SK-N-SH (cell line): Measurements from ENCODE around the gene MCC. TPM values are rescaled to one million over a fixed set of nuclear protein-coding genes. Genes with fewer than 3 reads are reported as not detected.

ENCODE experiments used
- CTCF ChIA-PET: fragments of 300-600, 350-600 bp; formaldehyde crosslinking; extraction: SDS; loops from one replicate; lab custom pipeline; 2021; lab: Yijun Ruan, JAX
- POLR2A ChIA-PET: fragments of 350-600 bp; sonication (Branson Sonifier 250); formaldehyde crosslinking; extraction: SDS; loops from one replicate; lab custom pipeline; 2020; ENCODE audit warnings: antibody characterized with exemption, inconsistent platforms; lab: Yijun Ruan, JAX
- DNase-seq: peaks from one replicate; pipeline ENCODE4 v3.0.0; 2012
- H2AFZ ChIP-seq: fragments of 200-600 bp; sonication (generic); 2 replicates; pipeline ENCODE4 v1.8.1; 2016; ENCODE audit warnings: antibody characterized with exemption, mild to moderate bottlenecking, low read depth
- H3F3A ChIP-seq: fragments of 200-600 bp; sonication (generic); replicated peaks from 2 replicates; pipeline ENCODE3; 2016; ENCODE audit warnings: antibody characterized with exemption, mild to moderate bottlenecking; ENCODE audit not compliant: insufficient read depth
- H3K27ac ChIP-seq, 2 experiments: fragments of 200-500 bp in 1 of 2; fragments of 200-600 bp in 1 of 2; sonication (Bioruptor generic) in 1 of 2; sonication (generic), shearing (Covaris generic) in 1 of 2; 2 replicates each; pipeline versions ENCODE4 v1.5.1 to v1.6.1; 2014 to 2016; ENCODE audit warnings: low read depth in 2 of 2, inconsistent platforms in 1 of 2, low read length in 1 of 2, mild to moderate bottlenecking in 1 of 2, mixed read lengths in 1 of 2
- H3K27me3 ChIP-seq: fragments of 200-600 bp; sonication (generic), shearing (Covaris generic); 2 replicates; pipeline ENCODE4 v1.6.1; 2016; ENCODE audit warnings: mixed run types; ENCODE audit not compliant: insufficient read depth
- H3K36me3 ChIP-seq, 2 experiments: fragments of 200-500 bp in 1 of 2; fragments of 200-600 bp in 1 of 2; sonication (Bioruptor generic) in 1 of 2; sonication (generic) in 1 of 2; replicated peaks in 1 of 2; 2 replicates each; pipeline versions ENCODE3 to v1.5.1; 2014 to 2016; ENCODE audit warnings: low read length in 1 of 2, mild to moderate bottlenecking in 1 of 2; ENCODE audit not compliant: insufficient read depth in 2 of 2, control insufficient read depth in 1 of 2
- H3K4me1 ChIP-seq, 2 experiments: fragments of 200-500 bp in 1 of 2; fragments of 200-600 bp in 1 of 2; sonication (Bioruptor generic) in 1 of 2; sonication (generic), shearing (Covaris generic) in 1 of 2; 2 replicates each; pipeline versions ENCODE4 v1.5.1 to v1.6.1; 2014 to 2016; ENCODE audit warnings: low read depth in 1 of 2, low read length in 1 of 2, mixed run types in 1 of 2; ENCODE audit not compliant: insufficient read depth in 2 of 2, control insufficient read depth in 1 of 2
- H3K4me2 ChIP-seq: fragments of 200-600 bp; sonication (generic), shearing (Covaris generic); 2 replicates; pipeline ENCODE4 v1.6.1; 2017; ENCODE audit warnings: mixed run types
- H3K4me3 ChIP-seq, 2 experiments: fragments of 200-500 bp in 1 of 2; fragments of 200-600 bp in 1 of 2; sonication (Bioruptor generic) in 1 of 2; sonication (generic), shearing (Covaris generic) in 1 of 2; 2 replicates each; pipeline versions ENCODE4 v1.5.1 to v1.8.1; 2014 to 2016; ENCODE audit warnings: low read depth in 2 of 2, inconsistent platforms in 1 of 2, low read length in 1 of 2, mild to moderate bottlenecking in 1 of 2, mixed read lengths in 1 of 2, moderate library complexity in 1 of 2
- H3K79me2 ChIP-seq: fragments of 200-600 bp; sonication (generic); 2 replicates; pipeline ENCODE4 v1.8.1; 2017; ENCODE audit warnings: mild to moderate bottlenecking; ENCODE audit not compliant: insufficient read depth
- H3K9ac ChIP-seq: fragments of 200-600 bp; sonication (generic); 2 replicates; pipeline ENCODE4 v1.6.1; 2017; ENCODE audit warnings: mixed run types
- H3K9me2 ChIP-seq: fragments of 200-600 bp; sonication (generic); 2 replicates; pipeline ENCODE4 v1.6.1; 2017; ENCODE audit warnings: mixed run types
- H3K9me3 ChIP-seq: fragments of 200-600 bp; sonication (generic); 2 replicates; pipeline ENCODE4 v1.6.1; 2017; ENCODE audit warnings: mixed run types, mild to moderate bottlenecking, moderate library complexity
- H4K20me1 ChIP-seq: fragments of 200-600 bp; sonication (generic); 2 replicates; pipeline ENCODE4 v1.6.1; 2017; ENCODE audit warnings: mild to moderate bottlenecking, mixed run types; ENCODE audit not compliant: insufficient read depth
- CHD2 ChIP-seq: fragments of 150-350 bp; IDR thresholded peaks from 2 replicates; pipeline ENCODE4 v1.6.1; 2018; ENCODE audit warnings: low read length; ENCODE audit not compliant: partially characterized antibody
- EP300 ChIP-seq, 2 experiments: IDR thresholded peaks; 2 replicates each; pipeline versions ENCODE4 v1.4.0 to v1.6.1; 2012; ENCODE audit warnings: borderline replicate concordance in 1 of 2, low read depth in 1 of 2, low read length in 1 of 2
- EZH2phosphoT487 ChIP-seq: fragments of 200-600 bp; sonication (generic); IDR thresholded peaks from 2 replicates; pipeline ENCODE4 v1.6.1; 2017; ENCODE audit warnings: low read depth, mixed run types, mild to moderate bottlenecking, antibody characterized with exemption, moderate library complexity, borderline replicate concordance
- FOSL2 ChIP-seq: IDR thresholded peaks from 2 replicates; pipeline ENCODE4 v1.4.0; 2012; ENCODE audit warnings: low read depth, mild to moderate bottlenecking, moderate library complexity, borderline replicate concordance
- GABPA ChIP-seq: IDR thresholded peaks from 2 replicates; pipeline ENCODE4 v1.4.0; 2012; ENCODE audit warnings: low read depth, mild to moderate bottlenecking
- MEF2A ChIP-seq: IDR thresholded peaks from 2 replicates; pipeline ENCODE4 v1.4.0; 2012; ENCODE audit warnings: low read depth, borderline replicate concordance
- NRF1 ChIP-seq: IDR thresholded peaks from 2 replicates; pipeline ENCODE4 v1.6.1; 2012; ENCODE audit warnings: low read depth, mild to moderate bottlenecking, low read length
- POLR2AphosphoS5 ChIP-seq: IDR thresholded peaks from 2 replicates; pipeline ENCODE4 v1.6.1; 2012; ENCODE audit warnings: low read depth, low read length
- RAD21 ChIP-seq: IDR thresholded peaks from 2 replicates; pipeline ENCODE4 v1.6.1; 2012; ENCODE audit warnings: mild to moderate bottlenecking, low read length
- RCOR1 ChIP-seq: fragments of 150-350 bp; IDR thresholded peaks from 2 replicates; pipeline ENCODE4 v1.6.1; 2017; ENCODE audit warnings: antibody characterized with exemption, low read length
- RFX5 ChIP-seq: IDR thresholded peaks from 2 replicates; pipeline ENCODE4 v1.6.1; 2012; ENCODE audit warnings: mild to moderate bottlenecking, improper control_type of control experiment, low read length
- RXRA ChIP-seq: IDR thresholded peaks from 2 replicates; pipeline ENCODE4 v1.4.0; 2012; ENCODE audit warnings: low read depth, mild to moderate bottlenecking, borderline replicate concordance
- SIN3A ChIP-seq: IDR thresholded peaks from 2 replicates; pipeline ENCODE4 v1.6.1; 2012; ENCODE audit warnings: low read depth, mild to moderate bottlenecking, low read length, moderate library complexity, borderline replicate concordance
- TAF1 ChIP-seq: IDR thresholded peaks from 2 replicates; pipeline ENCODE4 v1.6.1; 2012; ENCODE audit warnings: low read depth, mild to moderate bottlenecking, low read length, moderate library complexity, borderline replicate concordance
- TCF12 ChIP-seq: IDR thresholded peaks from 2 replicates; pipeline ENCODE4 v1.4.0; 2012
- YY1 ChIP-seq: IDR thresholded peaks from 2 replicates; pipeline ENCODE4 v1.4.0; 2012; ENCODE audit warnings: low read depth, mild to moderate bottlenecking
- ZBTB33 ChIP-seq: IDR thresholded peaks from 2 replicates; pipeline ENCODE4 v1.4.0; 2012; ENCODE audit warnings: low read depth, borderline replicate concordance
- WGBS: methylation state at CpG from one replicate; pipeline ENCODE4 v1.1.6; 2017; ENCODE audit warnings: low lambda C conversion rate; 5-methylcytosine and 5-hydroxymethylcytosine counted together
- polyA plus RNA-seq, 3 experiments: library from polyadenylated mRNA; depleted of rRNA; stranded (reverse); fragments of >200 nt; gene quantifications; 2 replicates each; pipeline ENCODE4 v1.2.3, GENCODE V29; 2012
- TF ChIP-seq, protein P1 (sequence below): IDR thresholded peaks from 2 replicates; pipeline ENCODE4 v1.6.1; 2012; ENCODE audit warnings: mild to moderate bottlenecking, low read depth, low read length, moderate library complexity

MCC gene
- polyA plus RNA-seq, 1 of the 3 experiments (the other 2 are of a cell fraction): 3.6 TPM

DNA sequence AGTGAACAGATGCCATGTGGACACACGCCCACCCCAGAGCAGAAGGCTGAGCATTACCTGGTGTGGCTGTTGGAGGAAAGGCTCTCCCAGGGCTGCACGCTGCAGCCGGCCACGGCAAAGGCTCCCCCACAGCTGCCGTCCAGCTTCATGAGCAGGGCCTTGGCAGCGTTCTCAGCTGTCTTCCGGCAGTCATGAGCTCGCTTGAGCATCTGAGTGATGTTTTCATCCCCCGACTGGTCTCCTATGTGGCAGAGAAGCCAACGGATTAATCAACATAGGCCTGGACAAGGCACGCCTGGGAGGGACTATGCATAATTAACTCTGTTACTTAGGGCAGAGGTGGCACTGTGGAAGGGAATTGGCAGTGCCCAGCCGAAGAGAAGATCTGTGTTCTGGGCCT lies 424.3 kb downstream of the MCC start:
- Histone ChIP-seq H3K9me2 (no peaks in the 10 kb centered on the region), H4K20me1 (no peaks in the 10 kb centered on the region), H3K79me2 (no peaks in the 10 kb centered on the region), H3K36me3 (no peaks in the 10 kb centered on the region), H3K4me2 (no peak overlapping the region), H3K9me3 (no peaks in the 10 kb centered on the region), H3K4me1 (peaks cover 16 to 49% of the 10 kb centered on the region in 2 experiments), H2AFZ (no peak overlapping the region), H3K4me3 (no peak overlapping the region), H3F3A (no peaks in the 10 kb centered on the region), H3K9ac (no peak overlapping the region), H3K27ac (no peak overlapping the region; a peak in 1 of 4 replicates), H3K27me3 (no peaks in the 10 kb centered on the region)
- WGBS: 69% methylated on average over 12 of the region's 12 CpGs
- ChIA-PET POLR2A (no interaction called here), CTCF (interaction anchor here (1.5 kb wide), 1 partner anchor 20 kb away, joined by 4 read pairs; no protein-coding TSS in a partner anchor)
- no peak for DNase-seq
- no peak for TF ChIP-seq NRF1
- no peak for TF ChIP-seq ZBTB33
- no peak for TF ChIP-seq FOSL2
- no peak for TF ChIP-seq MEF2A
- no peak for TF ChIP-seq CHD2
- TF ChIP-seq POLR2AphosphoS5: no peak
- no peak for TF ChIP-seq RFX5
- no peak for TF ChIP-seq EP300 (IDR thresholded peaks at IDR 0.05; ENCODE audit: borderline replicate concordance in 1 of 2, low read depth in 1 of 2, low read length in 1 of 2)
- TF ChIP-seq TAF1: no peak
- TF ChIP-seq YY1: no peak
- TF ChIP-seq SIN3A: no peak
- TF ChIP-seq, protein P1, sequence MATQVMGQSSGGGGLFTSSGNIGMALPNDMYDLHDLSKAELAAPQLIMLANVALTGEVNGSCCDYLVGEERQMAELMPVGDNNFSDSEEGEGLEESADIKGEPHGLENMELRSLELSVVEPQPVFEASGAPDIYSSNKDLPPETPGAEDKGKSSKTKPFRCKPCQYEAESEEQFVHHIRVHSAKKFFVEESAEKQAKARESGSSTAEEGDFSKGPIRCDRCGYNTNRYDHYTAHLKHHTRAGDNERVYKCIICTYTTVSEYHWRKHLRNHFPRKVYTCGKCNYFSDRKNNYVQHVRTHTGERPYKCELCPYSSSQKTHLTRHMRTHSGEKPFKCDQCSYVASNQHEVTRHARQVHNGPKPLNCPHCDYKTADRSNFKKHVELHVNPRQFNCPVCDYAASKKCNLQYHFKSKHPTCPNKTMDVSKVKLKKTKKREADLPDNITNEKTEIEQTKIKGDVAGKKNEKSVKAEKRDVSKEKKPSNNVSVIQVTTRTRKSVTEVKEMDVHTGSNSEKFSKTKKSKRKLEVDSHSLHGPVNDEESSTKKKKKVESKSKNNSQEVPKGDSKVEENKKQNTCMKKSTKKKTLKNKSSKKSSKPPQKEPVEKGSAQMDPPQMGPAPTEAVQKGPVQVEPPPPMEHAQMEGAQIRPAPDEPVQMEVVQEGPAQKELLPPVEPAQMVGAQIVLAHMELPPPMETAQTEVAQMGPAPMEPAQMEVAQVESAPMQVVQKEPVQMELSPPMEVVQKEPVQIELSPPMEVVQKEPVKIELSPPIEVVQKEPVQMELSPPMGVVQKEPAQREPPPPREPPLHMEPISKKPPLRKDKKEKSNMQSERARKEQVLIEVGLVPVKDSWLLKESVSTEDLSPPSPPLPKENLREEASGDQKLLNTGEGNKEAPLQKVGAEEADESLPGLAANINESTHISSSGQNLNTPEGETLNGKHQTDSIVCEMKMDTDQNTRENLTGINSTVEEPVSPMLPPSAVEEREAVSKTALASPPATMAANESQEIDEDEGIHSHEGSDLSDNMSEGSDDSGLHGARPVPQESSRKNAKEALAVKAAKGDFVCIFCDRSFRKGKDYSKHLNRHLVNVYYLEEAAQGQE: no peak
- TF ChIP-seq RAD21: no peak
- TF ChIP-seq TCF12: no peak
- TF ChIP-seq RXRA: no peak
- no peak for TF ChIP-seq RCOR1
- TF ChIP-seq EZH2phosphoT487: no peak
- TF ChIP-seq GABPA: no peak
